Measurements from ENCODE around the gene CDH15.

- TF ChIP-seq POLR2A (IDR thresholded peaks at IDR 0.05) (no peak), CTCF (IDR thresholded peaks at IDR 0.05) (no peak)
Measured at GRCh38 chr16:89164847-89165680, 6.5 kb upstream of the CDH15 start.

All from thyroid gland (tissue), 4 donors.